Esophagus muscularis mucosa (tissue), 3 donors: Measurements from ENCODE around the gene CREB3L2.

Source experiments
- POLR2A ChIP-seq: fragments of 450-650 bp; IDR thresholded peaks from one replicate; pipeline ENCODE4 v1.6.1; 2017; ENCODE audit warnings: antibody characterized with exemption, moderate library complexity, mild to moderate bottlenecking, low read depth
- TF ChIP-seq, protein P1 (sequence below), 3 experiments: fragments of 200-600 bp in 2 of 3; fragments of 450-650 bp in 1 of 3; sonication (generic) in 2 of 3; IDR thresholded peaks; one replicate each; pipeline ENCODE4 v1.5.1; 2017 to 2019; ENCODE audit warnings: antibody characterized with exemption in 3 of 3, mild to moderate bottlenecking in 2 of 3, moderate library complexity in 1 of 3

DNA sequence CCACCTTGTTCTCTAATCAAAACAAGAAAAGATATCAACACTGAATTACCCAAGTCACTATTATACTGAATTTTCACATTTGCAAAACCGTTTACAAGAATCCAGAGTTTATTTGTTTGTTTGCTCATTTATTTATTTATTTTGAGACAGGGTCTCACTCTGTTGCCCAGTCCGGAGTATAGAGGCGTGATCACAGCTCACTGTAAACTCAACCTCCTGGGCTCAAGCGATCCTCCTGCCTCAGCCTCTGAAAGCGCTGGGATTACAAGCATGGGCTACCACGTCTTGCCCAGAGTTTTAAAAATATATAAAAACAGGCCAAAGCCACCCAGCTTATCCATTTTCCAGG, 8.5 kb downstream of the CREB3L2 start:
- no peak for TF ChIP-seq POLR2A
- TF ChIP-seq, protein P1, sequence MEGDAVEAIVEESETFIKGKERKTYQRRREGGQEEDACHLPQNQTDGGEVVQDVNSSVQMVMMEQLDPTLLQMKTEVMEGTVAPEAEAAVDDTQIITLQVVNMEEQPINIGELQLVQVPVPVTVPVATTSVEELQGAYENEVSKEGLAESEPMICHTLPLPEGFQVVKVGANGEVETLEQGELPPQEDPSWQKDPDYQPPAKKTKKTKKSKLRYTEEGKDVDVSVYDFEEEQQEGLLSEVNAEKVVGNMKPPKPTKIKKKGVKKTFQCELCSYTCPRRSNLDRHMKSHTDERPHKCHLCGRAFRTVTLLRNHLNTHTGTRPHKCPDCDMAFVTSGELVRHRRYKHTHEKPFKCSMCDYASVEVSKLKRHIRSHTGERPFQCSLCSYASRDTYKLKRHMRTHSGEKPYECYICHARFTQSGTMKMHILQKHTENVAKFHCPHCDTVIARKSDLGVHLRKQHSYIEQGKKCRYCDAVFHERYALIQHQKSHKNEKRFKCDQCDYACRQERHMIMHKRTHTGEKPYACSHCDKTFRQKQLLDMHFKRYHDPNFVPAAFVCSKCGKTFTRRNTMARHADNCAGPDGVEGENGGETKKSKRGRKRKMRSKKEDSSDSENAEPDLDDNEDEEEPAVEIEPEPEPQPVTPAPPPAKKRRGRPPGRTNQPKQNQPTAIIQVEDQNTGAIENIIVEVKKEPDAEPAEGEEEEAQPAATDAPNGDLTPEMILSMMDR (IDR thresholded peaks at IDR 0.05): no peak
